Smooth muscle cell (in vitro differentiated cells): Measurements from ENCODE around the gene PODXL2. TPM values are rescaled to one million over a fixed set of nuclear protein-coding genes. Genes with fewer than 3 reads are reported as not detected.
"Not testable (repeated sequence)": the region's sequence is repeated elsewhere in the genome, so short reads cannot be mapped to it uniquely, and the experiment has no call there.

Source experiments
- DNase-seq: peaks from one replicate; lab custom pipeline; 2025; ENCODE audit not compliant: unreplicated experiment; lab: John Stamatoyannopoulos, UW
- H2AFZ ChIP-seq: fragments of 200-600 bp; sonication (generic); 2 replicates; pipeline ENCODE4 v1.6.0; 2016; ENCODE audit warnings: antibody characterized with exemption, low read depth, mild to moderate bottlenecking
- H3F3A ChIP-seq: fragments of 200-600 bp; sonication (generic); 2 replicates; pipeline ENCODE4 v1.6.0; 2017; ENCODE audit warnings: antibody characterized with exemption, low read depth
- H3K27ac ChIP-seq: fragments of 200-600 bp; sonication (generic); 2 replicates; pipeline ENCODE4 v1.5.1; 2016; ENCODE audit warnings: low read depth, mild to moderate bottlenecking
- H3K27me3 ChIP-seq: fragments of 200-600 bp; sonication (generic); 2 replicates; pipeline ENCODE4 v1.6.1; 2016; ENCODE audit warnings: low read depth, mild to moderate bottlenecking
- H3K36me3 ChIP-seq: fragments of 200-600 bp; sonication (generic); 2 replicates; pipeline ENCODE4 v1.5.1; 2016; ENCODE audit warnings: low read depth
- H3K4me1 ChIP-seq: fragments of 200-600 bp; sonication (generic); 2 replicates; pipeline ENCODE4 v1.5.1; 2016; ENCODE audit warnings: low read depth
- H3K4me2 ChIP-seq: fragments of 200-600 bp; sonication (generic); 2 replicates; pipeline ENCODE4 v1.6.0; 2016; ENCODE audit warnings: mild to moderate bottlenecking
- H3K4me3 ChIP-seq: fragments of 200-600 bp; sonication (generic); 2 replicates; pipeline ENCODE4 v1.5.1; 2016; ENCODE audit warnings: mild to moderate bottlenecking
- H3K79me2 ChIP-seq: fragments of 200-600 bp; sonication (generic); 2 replicates; pipeline ENCODE4 v1.6.0; 2016; ENCODE audit warnings: low read depth, mild to moderate bottlenecking
- H3K9ac ChIP-seq: fragments of 200-600 bp; sonication (generic); 2 replicates; pipeline ENCODE4 v1.6.0; 2016; ENCODE audit warnings: low read depth
- H3K9me3 ChIP-seq: fragments of 200-600 bp; sonication (generic); replicated peaks from 2 replicates; pipeline ENCODE4 v1.5.1; 2016; ENCODE audit warnings: low read depth
- H4K20me1 ChIP-seq: fragments of 200-600 bp; sonication (generic); 2 replicates; pipeline ENCODE4 v1.6.0; 2016; ENCODE audit warnings: low read depth
- WGBS: methylation state at CpG from one replicate; pipeline ENCODE4 v1.1.7; 2016; ENCODE audit warnings: low lambda C conversion rate; 5-methylcytosine and 5-hydroxymethylcytosine counted together
- polyA plus RNA-seq: library from polyadenylated mRNA; unstranded; fragments of >200 nt; fragmentation: Nextera tagmentation; extraction: Ambion mirVana; gene quantifications from 2 replicates; pipeline ENCODE4 v1.2.1, GENCODE V29; 2016
- total RNA-seq: library from RNA; depleted of rRNA; stranded (reverse); fragments of >200 nt; gene quantifications from 2 replicates; pipeline ENCODE4 v1.2.3, GENCODE V29; 2014
- TF ChIP-seq, protein P1 (sequence below): fragments of 200-600 bp; sonication (generic); IDR thresholded peaks from 2 replicates; pipeline ENCODE4 v1.5.1; 2017; ENCODE audit warnings: borderline replicate concordance, mild to moderate bottlenecking, antibody characterized with exemption; ENCODE audit not compliant: insufficient read depth, poor library complexity, severe bottlenecking

The PODXL2 gene
- total and polyA plus RNA-seq, 2 experiments from 2014 or later: 4.1 to 9.7 TPM

DNA sequence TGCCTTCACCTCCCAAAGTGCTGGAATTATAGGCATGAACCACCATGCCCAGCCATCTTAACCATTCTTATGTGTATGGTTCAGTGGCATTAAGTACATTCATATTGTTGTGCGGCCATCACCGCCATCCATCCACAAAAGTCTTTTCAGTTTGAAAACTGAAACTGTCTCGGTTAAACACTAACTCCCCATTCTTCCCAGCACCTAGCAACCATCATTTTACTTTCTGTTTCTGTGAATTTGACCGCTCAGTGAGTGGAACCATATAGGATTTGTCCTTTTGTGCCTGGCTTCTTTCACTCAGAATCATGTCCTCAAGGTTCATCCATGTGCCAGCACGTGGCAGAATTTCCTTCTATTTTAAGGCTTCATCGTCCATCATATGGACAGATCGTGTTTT lies 24.9 kb upstream of the PODXL2 start:
- Histone ChIP-seq H3K27me3 (no peaks in the 10 kb centered on the region), H3K4me1 (peaks cover 15% of the 10 kb centered on the region), H3K9ac (no peak overlapping the region), H3K79me2 (no peaks in the 10 kb centered on the region), H3K27ac (no peak overlapping the region), H3K36me3 (no peaks in the 10 kb centered on the region), H3K9me3 (no peaks in the 10 kb centered on the region), H4K20me1 (no peaks in the 10 kb centered on the region), H3K4me2 (no peak overlapping the region), H2AFZ (no peak overlapping the region), H3F3A (no peaks in the 10 kb centered on the region), H3K4me3 (no peak overlapping the region)
- TF ChIP-seq, protein P1, sequence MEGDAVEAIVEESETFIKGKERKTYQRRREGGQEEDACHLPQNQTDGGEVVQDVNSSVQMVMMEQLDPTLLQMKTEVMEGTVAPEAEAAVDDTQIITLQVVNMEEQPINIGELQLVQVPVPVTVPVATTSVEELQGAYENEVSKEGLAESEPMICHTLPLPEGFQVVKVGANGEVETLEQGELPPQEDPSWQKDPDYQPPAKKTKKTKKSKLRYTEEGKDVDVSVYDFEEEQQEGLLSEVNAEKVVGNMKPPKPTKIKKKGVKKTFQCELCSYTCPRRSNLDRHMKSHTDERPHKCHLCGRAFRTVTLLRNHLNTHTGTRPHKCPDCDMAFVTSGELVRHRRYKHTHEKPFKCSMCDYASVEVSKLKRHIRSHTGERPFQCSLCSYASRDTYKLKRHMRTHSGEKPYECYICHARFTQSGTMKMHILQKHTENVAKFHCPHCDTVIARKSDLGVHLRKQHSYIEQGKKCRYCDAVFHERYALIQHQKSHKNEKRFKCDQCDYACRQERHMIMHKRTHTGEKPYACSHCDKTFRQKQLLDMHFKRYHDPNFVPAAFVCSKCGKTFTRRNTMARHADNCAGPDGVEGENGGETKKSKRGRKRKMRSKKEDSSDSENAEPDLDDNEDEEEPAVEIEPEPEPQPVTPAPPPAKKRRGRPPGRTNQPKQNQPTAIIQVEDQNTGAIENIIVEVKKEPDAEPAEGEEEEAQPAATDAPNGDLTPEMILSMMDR: no peak
- WGBS: 97% methylated on average over 7 of the region's 7 CpGs
- DNase-seq: no peak

DNA sequence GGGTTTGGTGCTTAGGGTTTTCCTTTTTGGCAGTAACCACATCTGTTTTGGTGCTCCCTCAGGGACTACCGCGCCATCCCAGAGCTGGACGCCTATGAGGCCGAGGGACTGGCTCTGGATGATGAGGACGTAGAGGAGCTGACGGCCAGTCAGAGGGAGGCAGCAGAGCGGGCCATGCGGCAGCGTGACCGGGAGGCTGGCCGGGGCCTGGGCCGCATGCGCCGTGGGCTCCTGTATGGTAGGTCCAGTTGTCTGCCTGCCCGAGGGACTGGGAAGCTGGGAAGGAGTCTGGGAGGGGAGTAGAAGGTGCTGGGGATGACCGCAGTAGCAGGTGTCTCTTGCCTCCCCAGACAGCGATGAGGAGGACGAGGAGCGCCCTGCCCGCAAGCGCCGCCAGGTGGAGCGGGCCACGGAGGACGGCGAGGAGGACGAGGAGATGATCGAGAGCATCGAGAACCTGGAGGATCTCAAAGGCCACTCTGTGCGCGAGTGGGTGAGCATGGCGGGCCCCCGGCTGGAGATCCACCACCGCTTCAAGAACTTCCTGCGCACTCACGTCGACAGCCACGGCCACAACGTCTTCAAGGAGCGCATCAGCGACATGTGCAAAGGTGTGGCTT lies 24.3 kb upstream of the PODXL2 start:
- Histone ChIP-seq H2AFZ (no peak overlapping the region), H3K27me3 (no peaks in the 10 kb centered on the region), H3K4me2 (no peak overlapping the region), H3K27ac (no peak overlapping the region), H3F3A (no peaks in the 10 kb centered on the region), H3K4me1 (peaks cover 11% of the 10 kb centered on the region), H3K4me3 (no peak overlapping the region), H3K36me3 (no peaks in the 10 kb centered on the region), H3K9ac (no peak overlapping the region), H3K9me3 (no peaks in the 10 kb centered on the region), H3K79me2 (no peaks in the 10 kb centered on the region), H4K20me1 (no peaks in the 10 kb centered on the region)
- DNase-seq: no peak
- TF ChIP-seq, protein P1: no peak
- WGBS: 96% methylated on average over 41 of the region's 41 CpGs

DNA sequence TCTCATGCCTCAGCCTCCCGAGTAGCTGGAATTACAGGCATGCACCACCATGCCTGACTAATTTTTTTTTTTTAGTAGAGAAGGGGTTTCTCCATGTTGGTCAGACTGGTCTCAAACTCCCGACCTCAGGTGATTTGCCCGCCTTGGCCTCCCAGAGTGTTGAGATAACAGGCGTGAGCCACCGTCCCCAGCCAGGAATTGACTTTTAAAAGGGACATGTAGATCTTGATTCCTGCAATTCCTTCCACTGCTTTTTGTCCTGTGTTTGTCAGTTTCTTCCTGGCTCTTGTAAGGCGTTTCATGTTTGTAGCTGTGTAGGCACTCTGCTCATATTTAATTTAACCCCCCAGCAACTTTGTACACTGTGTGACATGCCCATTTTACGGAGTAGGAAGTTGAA lies 23.4 kb upstream of the PODXL2 start:
- not testable (repeated sequence) for DNase-seq, H3K4me2 ChIP-seq, H3K36me3 ChIP-seq, H3K79me2 ChIP-seq, H3K9ac ChIP-seq, H3K4me1 ChIP-seq, H3K27me3 ChIP-seq, H3K4me3 ChIP-seq, H4K20me1 ChIP-seq, H3F3A ChIP-seq, H2AFZ ChIP-seq, H3K27ac ChIP-seq, H3K9me3 ChIP-seq
- WGBS: 99% methylated on average over 7 of the region's 7 CpGs

DNA sequence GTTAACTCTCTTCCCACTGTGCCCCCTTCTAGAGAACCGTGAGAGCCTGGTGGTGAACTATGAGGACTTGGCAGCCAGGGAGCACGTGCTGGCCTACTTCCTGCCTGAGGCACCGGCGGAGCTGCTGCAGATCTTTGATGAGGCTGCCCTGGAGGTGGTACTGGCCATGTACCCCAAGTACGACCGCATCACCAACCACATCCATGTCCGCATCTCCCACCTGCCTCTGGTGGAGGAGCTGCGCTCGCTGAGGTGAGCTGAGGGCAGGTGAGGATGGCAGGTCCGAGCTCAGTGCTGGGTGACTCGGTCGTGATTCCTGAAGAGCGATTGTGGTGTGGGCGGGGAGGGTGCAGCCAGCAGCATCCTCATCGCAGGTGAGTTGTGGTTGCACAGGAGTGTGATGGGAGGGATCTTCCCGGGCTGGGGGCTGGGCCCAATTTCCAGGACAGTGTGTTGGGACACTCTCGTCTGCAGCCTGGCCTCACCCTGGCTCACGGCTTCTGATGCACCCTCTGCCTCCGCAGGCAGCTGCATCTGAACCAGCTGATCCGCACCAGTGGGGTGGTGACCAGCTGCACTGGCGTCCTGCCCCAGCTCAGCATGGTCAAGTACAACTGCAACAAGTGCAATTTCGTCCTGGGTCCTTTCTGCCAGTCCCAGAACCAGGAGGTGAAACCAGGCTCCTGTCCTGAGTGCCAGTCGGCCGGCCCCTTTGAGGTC lies 22.7 kb upstream of the PODXL2 start:
- no peak for DNase-seq
- Histone ChIP-seq H3K4me3 (no peak overlapping the region), H3K36me3 (no peaks in the 10 kb centered on the region), H3K27me3 (no peaks in the 10 kb centered on the region), H3K4me2 (no peak overlapping the region), H4K20me1 (no peaks in the 10 kb centered on the region), H2AFZ (no peak overlapping the region), H3K9me3 (no peaks in the 10 kb centered on the region), H3F3A (no peaks in the 10 kb centered on the region), H3K79me2 (no peaks in the 10 kb centered on the region), H3K4me1 (no peaks in the 10 kb centered on the region), H3K9ac (no peak overlapping the region), H3K27ac (no peak overlapping the region)
- TF ChIP-seq, protein P1: no peak
- 97% methylated on average over 24 of the region's 24 CpGs for WGBS
